Stimulated activated CD8-positive, alpha-beta memory T cell treated with anti-CD3 and anti-CD28 coated beads, Interleukin-12 subunit alpha, Interleukin-12 subunit beta, amount 100 ng/mL, for 1 hour (primary cell): Measurements from ENCODE around the gene L3MBTL4.
"Not testable (repeated sequence)": the region's sequence is repeated elsewhere in the genome, so short reads cannot be mapped to it uniquely, and the experiment has no call there.

Source experiments
- DNase-seq: peaks from one replicate; pipeline ENCODE4 v3.0.0-alpha.2; 2020; ENCODE audit warnings: low read depth

L3MBTL4 gene

GRCh38 chr18:6249170-6249569 is 165.5 kb downstream of the L3MBTL4 start:
- no peak for DNase-seq

- DNase-seq, result no peak
Observed at GRCh38 chr18:6248017-6248416, 166.7 kb downstream of the L3MBTL4 start.

DNA sequence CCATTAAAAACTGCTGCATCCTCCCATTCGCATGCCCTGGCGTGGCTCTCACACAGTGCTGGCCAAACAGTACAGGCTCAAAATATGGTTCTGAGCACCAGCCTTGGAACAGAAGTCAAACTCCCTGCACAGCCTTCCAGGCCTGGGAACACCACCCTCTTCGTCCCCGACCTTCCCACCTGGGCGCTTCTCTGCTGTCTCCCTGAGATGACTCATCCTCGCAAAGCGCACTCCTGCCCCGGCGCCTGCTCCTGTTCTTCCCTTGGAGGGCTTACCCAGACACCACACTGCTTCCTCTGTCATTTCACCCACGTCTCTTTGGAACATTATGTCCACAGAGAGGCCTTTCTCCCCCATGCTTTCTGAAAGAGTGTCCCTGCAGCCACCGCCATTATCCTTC is 172.7 kb downstream of the L3MBTL4 start:
- DNase-seq, result no peak

DNA sequence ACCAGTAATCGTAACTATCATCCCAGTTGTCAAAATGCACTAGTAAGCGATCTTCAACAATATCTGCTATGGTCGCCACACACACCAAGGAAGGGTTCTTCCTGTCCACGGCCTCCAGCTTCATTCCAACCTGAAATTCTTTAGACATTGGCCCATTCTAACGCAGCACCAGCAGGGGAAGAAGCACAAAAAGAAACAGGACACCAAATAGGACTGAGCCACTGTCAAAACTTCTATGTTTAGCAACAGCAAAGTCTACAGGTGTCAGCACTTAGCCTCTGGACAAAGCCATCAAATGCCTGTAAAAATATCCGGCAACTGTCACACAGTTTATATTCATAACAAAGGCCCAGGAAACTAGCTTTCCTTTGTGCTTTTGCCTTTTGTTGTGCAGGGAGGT is 175.0 kb downstream of the L3MBTL4 start:
- no peak for DNase-seq

DNA sequence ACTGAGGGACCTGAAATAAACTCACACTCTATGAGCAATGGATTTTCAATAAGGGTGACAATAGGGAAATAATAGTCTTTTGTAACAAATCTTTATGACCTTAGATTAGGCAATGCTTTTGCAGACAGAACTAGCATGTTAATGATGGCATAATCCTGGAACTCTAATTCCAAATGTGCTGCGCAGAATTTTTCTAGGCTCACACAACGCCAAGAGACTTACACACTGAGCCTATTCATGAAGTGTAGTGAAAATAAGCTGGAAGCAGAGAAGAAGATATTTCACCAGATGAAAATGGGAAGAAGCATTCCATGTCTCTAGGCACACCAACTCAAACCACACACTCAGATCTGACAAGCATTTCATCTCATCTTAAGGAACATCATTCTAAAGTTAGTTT is 178.5 kb downstream of the L3MBTL4 start:
- no peak for DNase-seq

GRCh38 chr18:6222271-6222670 is 192.4 kb downstream of the L3MBTL4 start:
- DNase-seq, result no peak

DNA sequence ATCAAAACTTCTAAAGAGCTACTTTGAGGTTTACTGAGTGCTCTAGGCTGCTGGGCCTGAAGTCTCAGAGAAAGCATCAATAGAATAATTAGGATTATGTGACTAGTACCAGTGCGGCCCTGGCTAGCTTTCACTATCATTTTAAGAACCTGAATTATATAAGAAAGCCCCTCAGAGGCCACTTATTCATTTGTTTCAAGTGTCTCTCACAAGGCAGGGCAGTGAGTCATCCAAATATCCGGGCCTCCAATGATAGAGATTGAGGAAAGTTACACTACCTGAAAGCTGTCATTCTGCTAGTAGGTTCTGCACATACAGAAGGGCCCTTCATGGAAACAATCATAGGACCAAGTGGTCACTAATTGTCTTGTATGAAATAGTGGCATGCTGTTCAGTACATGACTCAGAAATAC is 193.1 kb downstream of the L3MBTL4 start:
- DNase-seq, result no peak

DNA sequence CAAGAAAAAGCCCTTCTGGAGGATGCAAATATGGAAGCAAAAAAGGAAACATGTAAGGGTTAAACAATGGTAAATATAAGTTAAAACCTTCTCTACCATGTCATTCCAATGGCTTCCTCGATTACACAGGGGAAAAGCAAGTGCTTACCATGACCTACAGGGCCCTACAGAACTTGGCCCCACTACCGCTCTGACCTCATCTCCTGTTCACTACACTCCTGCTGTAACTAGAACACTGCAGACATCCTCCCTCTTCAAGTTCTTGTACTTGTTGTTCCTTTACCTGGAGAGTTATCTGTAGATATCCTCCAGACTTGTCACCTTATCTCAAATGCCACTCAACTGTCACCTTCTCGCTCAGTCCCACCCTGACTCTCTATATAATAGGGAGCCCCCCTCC is 194.6 kb downstream of the L3MBTL4 start:
- DNase-seq, result no peak

GRCh38 chr18:6219116-6219717 is 195.5 kb downstream of the L3MBTL4 start:
- no peak for DNase-seq

- DNase-seq, result no peak
Observed at GRCh38 chr18:6215888-6216287, 198.8 kb downstream of the L3MBTL4 start.

- DNase-seq, result no peak
Observed at GRCh38 chr18:6211174-6211504, 203.6 kb downstream of the L3MBTL4 start.

GRCh38 chr18:6210349-6211173 is 204.2 kb downstream of the L3MBTL4 start:
- DNase-seq, result no peak

- DNase-seq, result no peak
Observed at GRCh38 chr18:6207941-6208340, 206.8 kb downstream of the L3MBTL4 start.

GRCh38 chr18:6207116-6207515 is 207.6 kb downstream of the L3MBTL4 start:
- no peak for DNase-seq

GRCh38 chr18:6205706-6206105 is 209.0 kb downstream of the L3MBTL4 start:
- no peak for DNase-seq

DNA sequence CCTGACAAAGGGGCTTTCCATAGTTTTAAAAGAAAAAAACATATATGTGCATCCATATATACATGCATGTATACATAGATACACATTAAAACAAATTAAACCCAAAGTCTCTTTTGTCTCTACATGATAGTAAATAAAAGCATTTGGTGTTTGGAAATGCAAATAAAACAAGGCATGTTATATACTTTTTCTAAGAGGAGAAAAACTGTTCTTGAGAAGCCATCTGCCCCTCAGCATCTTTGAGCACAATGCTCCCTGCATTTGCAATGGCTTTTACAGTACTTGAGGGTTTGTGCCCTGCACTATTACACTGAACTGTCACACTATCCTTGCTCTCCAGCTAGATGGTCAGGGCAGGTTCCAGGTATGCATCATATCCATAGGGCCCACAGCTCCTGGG is 210.2 kb downstream of the L3MBTL4 start:
- DNase-seq, result no peak

DNA sequence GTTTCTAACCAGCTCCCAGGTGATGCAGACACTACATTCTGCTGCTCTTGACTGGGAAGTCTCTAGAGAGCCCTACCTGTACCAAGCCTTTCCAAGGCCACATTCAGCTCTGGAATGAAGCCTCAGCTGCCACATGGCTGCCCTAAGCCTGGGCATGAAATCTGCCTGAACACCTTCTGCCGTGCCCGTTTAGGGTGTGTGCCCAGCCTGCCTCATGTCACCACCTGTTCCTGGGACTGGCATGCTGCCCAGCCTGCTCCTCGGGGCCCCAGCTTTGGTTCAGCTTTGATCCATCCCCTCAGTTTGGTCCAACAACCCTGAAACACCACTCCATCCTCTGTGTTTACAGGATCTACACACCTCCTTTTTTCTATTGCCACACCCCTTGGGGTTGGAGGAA is 210.9 kb downstream of the L3MBTL4 start:
- no peak for DNase-seq

DNA sequence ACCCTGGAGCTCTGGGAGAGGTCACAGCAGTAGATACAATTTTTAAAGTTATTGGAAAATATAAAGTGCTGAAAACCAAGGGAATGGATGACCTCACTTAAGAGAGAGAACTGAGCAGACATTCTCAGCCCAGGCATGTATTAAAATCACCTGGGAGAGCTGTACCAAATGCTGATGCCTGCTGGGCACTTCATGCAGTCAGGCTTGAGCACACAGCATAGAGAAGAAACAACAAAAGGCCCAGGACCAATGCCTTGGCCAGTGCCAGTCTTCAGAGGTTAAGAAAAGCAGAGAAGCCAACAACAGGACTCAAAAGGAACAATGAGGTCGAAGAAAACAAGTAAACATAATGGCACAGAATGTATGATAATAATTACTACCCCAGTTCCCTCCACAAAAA is 211.8 kb downstream of the L3MBTL4 start:
- no peak for DNase-seq

DNA sequence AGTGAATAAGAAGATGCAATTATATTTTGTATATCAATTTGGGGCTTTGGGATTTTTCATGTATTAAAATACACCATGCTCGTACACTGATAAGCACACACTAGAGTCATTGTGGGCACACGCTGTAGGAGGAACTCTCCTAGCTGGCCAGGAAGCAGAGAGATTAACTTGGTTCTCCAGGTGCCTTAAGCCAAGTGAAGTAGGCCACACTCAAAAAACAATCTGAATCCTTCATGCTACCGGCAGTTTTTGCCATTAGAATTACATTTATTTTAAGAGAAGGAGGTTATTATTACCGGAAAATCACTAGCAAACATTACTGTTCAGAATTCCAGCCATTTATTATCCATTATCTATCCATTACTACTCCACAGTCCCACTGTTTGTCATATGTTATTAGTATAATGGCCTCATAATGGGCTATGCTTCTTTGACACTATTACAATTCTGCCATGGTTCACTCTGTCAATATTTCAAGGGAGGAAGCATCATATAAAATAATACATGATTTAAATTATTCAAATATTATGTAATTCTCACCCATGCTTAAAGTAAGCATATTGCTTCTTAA is 214.4 kb downstream of the L3MBTL4 start:
- no peak for DNase-seq

DNA sequence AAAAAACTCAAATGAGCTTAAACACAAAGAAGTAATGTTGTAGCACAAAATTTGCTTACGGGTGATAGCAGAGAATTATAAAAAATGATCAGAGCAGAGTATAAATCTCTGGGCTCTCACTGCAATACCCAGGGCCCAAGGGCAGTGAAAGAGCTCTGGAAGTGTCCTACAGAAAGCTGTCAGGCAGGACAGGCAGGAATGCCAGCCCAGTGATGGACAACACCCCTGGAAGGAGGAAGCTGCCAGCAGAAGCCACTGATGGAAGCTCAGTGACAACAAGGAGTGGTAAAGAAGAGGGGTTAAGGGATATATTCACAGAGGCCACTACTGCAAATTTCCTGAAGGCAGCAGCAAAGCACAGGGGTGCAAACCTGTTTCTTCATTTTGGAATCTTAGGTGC is 214.9 kb downstream of the L3MBTL4 start:
- DNase-seq, result no peak

DNA sequence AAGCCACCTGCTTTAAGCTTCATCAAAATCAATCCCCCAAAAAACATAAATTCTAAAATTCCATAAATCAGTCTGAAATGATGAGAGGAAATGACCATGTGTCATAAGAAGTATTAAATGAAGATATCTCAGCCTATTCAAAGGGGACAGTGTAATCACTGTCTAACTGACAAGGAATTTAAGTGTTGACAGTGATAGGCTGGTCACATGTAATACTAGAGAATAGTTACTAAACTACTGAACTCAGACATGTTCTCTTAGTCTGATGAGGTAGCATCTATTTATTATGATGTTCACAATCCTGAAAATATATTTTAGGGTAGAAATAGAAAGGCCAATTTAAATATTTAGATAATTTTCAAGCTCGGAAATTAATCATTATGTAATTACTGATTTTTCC is 216.1 kb downstream of the L3MBTL4 start:
- DNase-seq, result no peak

DNA sequence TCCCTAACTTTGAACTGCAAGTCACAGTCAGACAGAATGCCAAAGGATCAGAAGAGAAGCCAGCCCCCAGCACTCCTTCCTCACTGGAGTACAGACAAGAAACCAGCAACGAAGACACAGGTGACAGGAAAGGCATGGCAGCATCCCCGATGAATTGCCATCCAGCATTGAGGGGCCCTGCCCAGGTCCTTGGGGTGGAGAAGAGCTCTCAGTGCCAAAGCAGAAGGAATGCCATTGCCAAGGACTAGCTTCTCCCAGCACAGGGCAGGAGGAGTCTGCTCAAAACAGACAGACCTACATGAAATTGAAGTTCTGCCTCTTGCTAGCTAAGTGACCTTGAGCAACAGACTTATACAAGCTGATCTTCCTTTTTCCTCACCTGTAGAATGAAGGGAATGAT is 220.1 kb downstream of the L3MBTL4 start:
- DNase-seq, result no peak

DNA sequence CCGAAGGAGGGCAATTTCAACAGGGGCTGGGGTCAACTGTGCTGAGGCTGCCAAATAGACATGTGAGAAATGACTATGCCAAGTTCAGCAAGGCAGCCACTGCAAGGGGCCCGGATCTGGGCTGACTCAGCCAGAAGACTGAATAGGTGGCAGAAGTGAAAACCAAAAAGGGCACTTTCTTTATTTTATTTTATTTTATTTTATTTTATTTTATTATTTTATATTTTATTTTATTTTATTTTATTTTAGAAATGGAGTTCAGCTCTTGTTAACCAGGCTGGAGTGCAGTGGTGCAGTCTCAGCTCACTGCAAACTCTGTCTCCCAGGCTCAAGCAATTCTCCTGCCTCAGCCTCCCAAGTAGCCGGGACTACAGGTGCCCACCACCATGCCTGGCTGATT is 228.9 kb downstream of the L3MBTL4 start:
- DNase-seq, result not testable (repeated sequence)
